ENCODE measurements around the gene RNF217. TPM values are rescaled to one million over a fixed set of nuclear protein-coding genes. Genes with fewer than 3 reads are reported as not detected.

The RNF217 gene
- total and polyA plus RNA-seq, 2 of the 13 experiments (the other 11 are each of a cell fraction or from before 2014, with no cell fraction given): 2.2 to 2.4 TPM

DNA sequence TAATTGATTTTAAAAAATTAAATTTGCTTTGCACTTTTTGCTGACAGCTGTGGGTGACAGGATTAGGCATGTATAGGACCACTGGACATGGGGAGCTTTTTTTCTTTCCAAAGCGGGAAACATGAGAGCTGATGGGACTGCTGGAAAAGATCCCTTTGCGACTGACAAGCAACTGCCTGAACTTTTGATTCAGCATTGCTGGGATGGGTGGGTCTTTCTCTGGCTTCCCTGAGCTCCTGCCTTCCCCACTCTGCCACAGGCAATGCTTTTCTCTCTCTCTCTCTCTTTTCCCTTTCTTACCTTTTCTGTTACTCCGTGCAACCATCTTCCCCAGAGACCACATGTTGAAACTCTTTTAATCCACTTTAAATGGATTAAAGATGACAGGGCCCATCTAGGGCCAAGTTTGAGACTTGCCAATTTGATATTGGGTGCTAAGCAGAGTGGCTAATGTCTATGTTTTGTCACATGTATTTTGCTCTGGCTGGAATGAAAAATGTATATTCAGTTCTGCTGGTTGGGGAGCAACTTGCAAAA, 157.9 kb downstream of the RNF217 start (continued):
- TF ChIP-seq, protein P1, sequence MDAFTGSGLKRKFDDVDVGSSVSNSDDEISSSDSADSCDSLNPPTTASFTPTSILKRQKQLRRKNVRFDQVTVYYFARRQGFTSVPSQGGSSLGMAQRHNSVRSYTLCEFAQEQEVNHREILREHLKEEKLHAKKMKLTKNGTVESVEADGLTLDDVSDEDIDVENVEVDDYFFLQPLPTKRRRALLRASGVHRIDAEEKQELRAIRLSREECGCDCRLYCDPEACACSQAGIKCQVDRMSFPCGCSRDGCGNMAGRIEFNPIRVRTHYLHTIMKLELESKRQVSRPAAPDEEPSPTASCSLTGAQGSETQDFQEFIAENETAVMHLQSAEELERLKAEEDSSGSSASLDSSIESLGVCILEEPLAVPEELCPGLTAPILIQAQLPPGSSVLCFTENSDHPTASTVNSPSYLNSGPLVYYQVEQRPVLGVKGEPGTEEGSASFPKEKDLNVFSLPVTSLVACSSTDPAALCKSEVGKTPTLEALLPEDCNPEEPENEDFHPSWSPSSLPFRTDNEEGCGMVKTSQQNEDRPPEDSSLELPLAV (CRISPR knock-in tag; conservative IDR thresholded peaks at IDR 0.05; ENCODE audit: low read depth): no peak
- no peak for TF ChIP-seq DPF2 (CRISPR knock-in tag; IDR thresholded peaks at IDR 0.05; ENCODE audit: borderline replicate concordance, low read depth)
- no peak for TF ChIP-seq ZNF616 (CRISPR knock-in tag; IDR thresholded peaks at IDR 0.05; ENCODE audit: low read depth)

DNA sequence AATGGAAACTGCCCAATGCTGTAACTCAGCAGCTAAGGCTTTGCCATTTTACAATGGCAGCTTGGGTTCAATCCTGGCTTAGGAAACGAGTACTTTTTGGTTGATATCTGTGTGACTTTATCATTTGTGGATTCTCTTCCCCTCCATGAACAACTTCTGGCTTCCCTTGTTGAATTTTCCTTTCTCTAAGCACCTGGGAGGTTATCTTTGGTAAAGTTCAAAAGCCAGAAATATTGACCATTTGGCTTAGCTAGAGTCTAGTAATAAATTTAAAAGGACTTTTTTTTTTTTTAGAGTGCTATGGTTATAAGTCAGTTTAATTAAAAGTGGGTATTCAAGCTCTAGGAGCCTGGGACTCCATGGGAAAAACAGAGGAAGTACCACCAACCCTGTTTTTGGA, 159.7 kb downstream of the RNF217 start:
- DNase-seq (ENCODE audit: low spot score): no peak
- no peak for ATAC-seq
- ChIA-PET CTCF (ENCODE audit: low intra/inter-chr PET ratio, low total read pairs) (no interaction called here), POLR2A (no interaction called here)
- Histone ChIP-seq H3K4me3 (replicated peaks in 1 of 3; ENCODE audit: insufficient read depth in 1 of 3, low read depth in 2 of 3, low read length in 3 of 3) (no peak overlapping the region), H3K9me3 (ENCODE audit: low read length) (no peaks in the 10 kb centered on the region), H4K20me1 (ENCODE audit: insufficient read depth, low read length) (no peaks in the 10 kb centered on the region), H3K27ac (ENCODE audit: extremely low read length, insufficient read depth, low read length) (no peak overlapping the region), H3K79me2 (ENCODE audit: insufficient read depth, low read length) (no peaks in the 10 kb centered on the region), H3K4me2 (ENCODE audit: low read depth, low read length) (no peak overlapping the region), H3K27me3 (ENCODE audit: control insufficient read depth in 1 of 2, insufficient read depth in 2 of 2, low read length in 2 of 2) (peaks cover 0 to 3% of the 10 kb centered on the region in 2 experiments; a peak in 2 of 5 replicates), H3K36me3 (replicated peaks in 1 of 2; ENCODE audit: control insufficient read depth in 1 of 2, insufficient read depth in 2 of 2, low read length in 2 of 2) (no peaks in the 10 kb centered on the region), H3K9ac (ENCODE audit: insufficient read depth, low read depth, low read length) (no peak overlapping the region), H3K4me1 (ENCODE audit: insufficient read depth, low read length) (peaks cover 10% of the 10 kb centered on the region; the same call in 1 of the 2 replicates), H2AFZ (ENCODE audit: low read length) (no peak overlapping the region)
- FAIRE-seq: no peak
- TF ChIP-seq, protein P2, sequence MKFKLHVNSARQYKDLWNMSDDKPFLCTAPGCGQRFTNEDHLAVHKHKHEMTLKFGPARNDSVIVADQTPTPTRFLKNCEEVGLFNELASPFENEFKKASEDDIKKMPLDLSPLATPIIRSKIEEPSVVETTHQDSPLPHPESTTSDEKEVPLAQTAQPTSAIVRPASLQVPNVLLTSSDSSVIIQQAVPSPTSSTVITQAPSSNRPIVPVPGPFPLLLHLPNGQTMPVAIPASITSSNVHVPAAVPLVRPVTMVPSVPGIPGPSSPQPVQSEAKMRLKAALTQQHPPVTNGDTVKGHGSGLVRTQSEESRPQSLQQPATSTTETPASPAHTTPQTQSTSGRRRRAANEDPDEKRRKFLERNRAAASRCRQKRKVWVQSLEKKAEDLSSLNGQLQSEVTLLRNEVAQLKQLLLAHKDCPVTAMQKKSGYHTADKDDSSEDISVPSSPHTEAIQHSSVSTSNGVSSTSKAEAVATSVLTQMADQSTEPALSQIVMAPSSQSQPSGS (CRISPR knock-in tag; IDR thresholded peaks at IDR 0.05): no peak
- TF ChIP-seq AGO1 (IDR thresholded peaks at IDR 0.05; ENCODE audit: low read depth, low read length, poor library complexity, severe bottlenecking) (no peak), POLR2A (IDR thresholded peaks at IDR 0.05; ENCODE audit: insufficient read depth in 1 of 2, low read depth in 2 of 2, low read length in 2 of 2) (no peak), NR1H2 (CRISPR knock-in tag; IDR thresholded peaks at IDR 0.05; ENCODE audit: borderline replicate concordance, low read depth) (no peak), GLI4 (CRISPR knock-in tag; IDR thresholded peaks at IDR 0.05; ENCODE audit: borderline replicate concordance) (no peak), MXD4 (CRISPR knock-in tag; IDR thresholded peaks at IDR 0.05) (no peak)
- TF ChIP-seq, protein P3, sequence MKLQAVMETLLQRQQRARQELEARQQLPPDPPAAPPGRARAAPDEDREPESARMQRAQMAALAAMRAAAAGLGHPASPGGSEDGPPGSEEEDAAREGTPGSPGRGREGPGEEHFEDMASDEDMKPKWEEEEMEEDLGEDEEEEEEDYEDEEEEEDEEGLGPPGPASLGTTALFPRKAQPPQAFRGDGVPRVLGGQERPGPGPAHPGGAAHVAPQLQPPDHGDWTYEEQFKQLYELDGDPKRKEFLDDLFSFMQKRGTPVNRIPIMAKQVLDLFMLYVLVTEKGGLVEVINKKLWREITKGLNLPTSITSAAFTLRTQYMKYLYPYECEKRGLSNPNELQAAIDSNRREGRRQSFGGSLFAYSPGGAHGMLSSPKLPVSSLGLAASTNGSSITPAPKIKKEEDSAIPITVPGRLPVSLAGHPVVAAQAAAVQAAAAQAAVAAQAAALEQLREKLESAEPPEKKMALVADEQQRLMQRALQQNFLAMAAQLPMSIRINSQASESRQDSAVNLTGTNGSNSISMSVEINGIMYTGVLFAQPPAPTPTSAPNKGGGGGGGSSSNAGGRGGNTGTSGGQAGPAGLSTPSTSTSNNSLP (IDR thresholded peaks at IDR 0.05; ENCODE audit: low read depth, low read length): no peak
- intact Hi-C loops (cut with micrococcal nuclease; ENCODE audit: unreplicated experiment): no loop called here
- in situ Hi-C loops (cut with HindIII; ENCODE audit: extremely low pct_ligation_motif_present, low pct_unique_long_range_greater_than_20kb): no loop called here
- WGBS (ENCODE audit: low lambda C conversion rate): 0% methylated on average over 1 of the region's 1 CpG
- BruUV-seq (replicated peaks): no TSS peak

All from HepG2 (cell line).